ENCODE measurements around the gene TMEM72.
A peak's percentile ranks its signal among the peaks of the same experiment; 100 is the strongest.
"Not testable (repeated sequence)": the region's sequence is repeated elsewhere in the genome, so short reads cannot be mapped to it uniquely, and the experiment has no call there.

TMEM72 gene

DNA sequence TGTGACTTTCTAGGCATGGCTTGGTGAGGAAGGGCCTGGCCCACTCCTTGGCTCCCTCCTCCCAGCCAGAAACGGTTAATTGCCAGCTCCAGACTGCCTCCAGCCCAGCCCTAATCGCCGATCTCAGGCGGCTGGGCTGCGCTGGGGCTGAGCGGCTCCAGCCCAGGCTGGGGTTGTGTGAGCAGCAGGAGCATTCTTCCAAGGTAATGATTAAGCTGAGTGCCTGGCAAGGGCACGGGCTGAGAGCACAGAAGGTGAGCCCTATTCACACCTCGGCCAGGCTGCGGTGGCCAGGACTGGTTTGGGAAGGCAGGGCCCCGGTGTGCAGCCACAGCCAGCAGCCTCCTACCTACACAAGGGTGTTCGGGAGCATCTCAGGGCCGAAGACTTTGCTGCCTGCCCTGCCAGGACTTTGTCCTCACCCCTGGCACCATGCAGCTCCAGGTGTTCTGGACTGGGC is at the start of gene TMEM72:
TMEM72 (plus strand) TSS at position 257 of the 460 bp plus-strand sequence; CDS start at position 433, 176 bp downstream.
- DNase-seq (ENCODE audit: low read depth): no peak

GRCh38 chr10:44862006-44862751 is 49.0 kb upstream of the TMEM72 start:
- DNase-seq (ENCODE audit: low read depth): no peak

DNA sequence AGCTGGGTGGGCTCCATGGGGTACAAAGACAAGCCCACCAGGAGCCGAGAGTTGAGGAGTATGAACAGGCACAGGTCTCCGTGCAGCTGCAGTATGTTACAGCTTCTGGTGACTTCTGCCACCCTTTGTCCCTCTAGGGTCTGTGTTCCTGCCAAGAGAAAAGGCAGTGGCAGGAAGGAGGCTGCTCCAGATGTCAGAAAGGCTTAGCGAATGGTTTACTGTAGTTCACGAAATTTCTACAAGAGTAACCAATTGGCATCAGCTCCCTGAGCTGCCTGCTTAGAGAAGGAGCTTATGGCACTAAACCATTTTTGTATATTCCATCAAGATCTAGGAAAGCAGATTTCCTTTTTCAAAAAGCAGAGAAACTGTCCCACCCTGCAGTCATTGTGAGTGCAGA is 48.2 kb upstream of the TMEM72 start:
- DNase-seq (ENCODE audit: low read depth): no peak

DNA sequence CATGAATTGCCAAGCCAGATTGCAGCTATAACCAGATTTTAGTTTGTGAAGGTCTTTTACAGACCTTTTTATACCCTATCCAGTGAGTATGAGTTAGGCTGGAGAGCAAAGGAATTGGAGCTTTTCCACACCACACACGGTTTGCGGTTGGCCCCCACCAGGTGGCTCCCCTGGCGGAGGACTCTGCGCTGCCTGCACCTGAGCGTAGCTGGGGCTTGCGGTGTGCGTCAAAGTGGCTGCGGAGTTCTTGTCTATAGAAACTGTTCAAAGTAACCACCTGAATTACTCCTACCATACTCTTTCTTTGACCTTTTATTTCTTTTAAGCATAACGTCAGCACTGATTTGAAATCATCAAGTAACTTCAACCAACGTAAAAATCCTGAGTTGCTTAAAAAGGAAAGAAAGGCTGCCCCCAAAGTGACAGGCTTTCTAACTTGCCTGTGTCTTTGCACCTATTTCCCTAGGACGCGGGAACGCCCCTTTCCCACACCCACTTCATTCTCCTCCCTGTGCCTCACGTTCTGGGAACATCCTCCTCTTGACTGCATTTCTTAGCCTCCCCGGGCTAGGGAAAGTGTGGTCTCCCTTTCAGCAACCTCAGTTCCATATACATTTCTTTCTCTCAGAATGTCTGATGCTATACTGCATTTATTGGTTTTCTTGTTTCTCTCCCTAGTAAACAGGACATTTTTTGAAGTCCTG is 47.6 kb upstream of the TMEM72 start:
- no peak for DNase-seq (ENCODE audit: low read depth)

GRCh38 chr10:44864051-44864450 is 47.1 kb upstream of the TMEM72 start:
- DNase-seq (ENCODE audit: low read depth): no peak

GRCh38 chr10:44864637-44865288 is 46.4 kb upstream of the TMEM72 start:
- peak; percentile 80 for DNase-seq (ENCODE audit: low read depth)

GRCh38 chr10:44865289-44865671 is 45.9 kb upstream of the TMEM72 start:
- DNase-seq (ENCODE audit: low read depth): no peak

- not testable (repeated sequence) for DNase-seq (ENCODE audit: low read depth)
Measured at GRCh38 chr10:44866367-44866766, 44.8 kb upstream of the TMEM72 start.

GRCh38 chr10:44870031-44870430 is 41.1 kb upstream of the TMEM72 start:
- no peak for DNase-seq (ENCODE audit: low read depth)

DNA sequence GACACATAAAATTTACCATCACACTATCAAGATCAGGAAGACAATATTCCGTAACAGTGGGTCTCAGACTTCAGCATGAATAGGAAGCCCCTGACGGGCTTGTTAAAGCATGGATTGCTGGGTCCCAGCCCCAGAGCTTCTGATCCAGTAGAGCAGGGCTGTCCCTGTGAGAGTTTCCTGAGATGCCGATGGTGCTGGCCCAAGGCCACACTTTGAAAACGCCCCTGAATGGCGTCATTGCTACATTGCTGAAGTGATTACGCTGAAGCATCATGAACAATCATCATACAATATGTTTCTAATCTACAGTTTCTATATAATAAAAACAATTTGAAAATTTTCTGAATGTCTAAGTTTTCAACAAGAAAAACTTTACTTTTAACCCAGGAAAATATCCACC is 38.0 kb upstream of the TMEM72 start:
- no peak for DNase-seq (ENCODE audit: low read depth)

DNA sequence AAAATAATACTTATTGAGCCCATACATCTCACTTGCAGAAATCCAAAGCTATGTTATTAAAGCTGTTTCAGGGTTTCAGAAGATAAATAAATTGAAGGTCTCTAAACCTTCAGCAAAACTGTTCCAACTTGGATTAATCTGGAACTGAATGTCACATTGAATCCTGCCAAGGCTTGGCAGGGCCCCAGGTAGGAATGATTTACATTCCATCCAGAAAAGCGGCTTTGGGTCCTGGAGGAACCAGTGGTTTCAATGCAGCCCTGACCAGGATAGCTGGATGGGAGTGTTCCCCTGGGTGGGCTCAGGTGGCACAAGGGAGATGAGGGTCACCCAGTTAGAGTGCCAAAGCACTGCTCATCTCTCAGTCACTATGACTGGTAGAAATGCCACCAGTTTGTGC is 37.0 kb upstream of the TMEM72 start:
- no peak for DNase-seq (ENCODE audit: low read depth)

DNA sequence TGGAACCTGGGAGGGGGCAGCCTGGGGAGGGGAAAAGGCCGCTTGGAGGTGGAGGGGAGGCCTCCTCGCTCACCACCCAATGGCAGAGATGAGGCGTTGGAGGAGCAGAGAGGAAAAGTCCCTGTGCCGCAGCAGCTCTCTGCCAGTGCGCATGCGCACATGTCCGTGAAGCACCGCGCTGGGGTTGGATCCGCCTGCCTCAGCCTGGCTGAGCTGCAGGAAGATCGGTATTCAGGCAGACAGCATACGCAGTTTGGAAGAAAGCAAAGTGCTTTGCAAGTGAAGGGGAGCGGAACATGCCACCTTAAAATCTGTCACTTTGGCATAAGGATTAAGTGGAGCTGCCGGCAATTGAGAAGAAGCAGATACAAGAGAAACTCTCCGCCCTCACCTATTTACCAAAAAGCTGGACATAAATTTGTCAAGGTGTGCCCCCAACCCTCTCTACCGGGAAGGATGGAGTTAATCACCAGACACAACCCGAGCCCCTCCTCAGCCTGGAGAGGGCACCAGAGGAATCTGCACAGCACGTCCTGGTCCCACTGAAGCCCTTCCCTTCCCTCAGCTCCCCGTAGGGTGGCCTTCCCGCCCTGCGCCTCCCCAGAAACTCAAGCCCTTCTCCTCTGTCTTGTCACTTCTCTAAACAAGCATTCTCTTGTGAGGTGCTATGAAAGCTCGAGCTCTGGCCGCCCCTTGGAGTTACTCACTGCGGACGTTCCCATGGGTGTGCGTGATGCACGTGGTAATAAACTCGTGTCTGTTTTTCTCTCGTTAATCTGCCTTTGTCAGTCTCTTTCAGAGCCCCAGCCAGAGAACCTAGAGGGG is 32.2 kb upstream of the TMEM72 start:
- peak; percentile 69 for DNase-seq (ENCODE audit: low read depth)

DNA sequence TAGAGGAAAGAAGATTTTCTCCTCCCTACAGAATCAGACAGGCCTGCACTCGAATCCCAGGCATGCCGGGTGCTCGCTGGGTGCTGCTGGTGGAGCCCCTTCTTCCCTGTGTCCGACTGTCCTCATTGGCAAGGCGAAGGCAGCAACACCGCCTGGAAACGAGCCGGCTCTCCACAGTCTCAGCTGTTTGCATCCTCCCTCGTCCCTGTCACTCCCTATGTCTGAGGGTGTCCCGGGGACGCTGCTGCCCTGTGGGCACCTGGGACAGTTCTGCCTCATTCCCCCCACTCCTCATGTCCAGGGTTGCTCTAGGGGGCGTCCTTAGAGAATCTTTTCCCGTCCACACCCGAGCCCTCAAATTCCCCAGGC is 31.6 kb upstream of the TMEM72 start:
- no peak for DNase-seq (ENCODE audit: low read depth)

GRCh38 chr10:44880090-44880715 is 30.9 kb upstream of the TMEM72 start:
- no peak for DNase-seq (ENCODE audit: low read depth)

GRCh38 chr10:44881649-44882048 is 29.5 kb upstream of the TMEM72 start:
- DNase-seq (ENCODE audit: low read depth): no peak

DNA sequence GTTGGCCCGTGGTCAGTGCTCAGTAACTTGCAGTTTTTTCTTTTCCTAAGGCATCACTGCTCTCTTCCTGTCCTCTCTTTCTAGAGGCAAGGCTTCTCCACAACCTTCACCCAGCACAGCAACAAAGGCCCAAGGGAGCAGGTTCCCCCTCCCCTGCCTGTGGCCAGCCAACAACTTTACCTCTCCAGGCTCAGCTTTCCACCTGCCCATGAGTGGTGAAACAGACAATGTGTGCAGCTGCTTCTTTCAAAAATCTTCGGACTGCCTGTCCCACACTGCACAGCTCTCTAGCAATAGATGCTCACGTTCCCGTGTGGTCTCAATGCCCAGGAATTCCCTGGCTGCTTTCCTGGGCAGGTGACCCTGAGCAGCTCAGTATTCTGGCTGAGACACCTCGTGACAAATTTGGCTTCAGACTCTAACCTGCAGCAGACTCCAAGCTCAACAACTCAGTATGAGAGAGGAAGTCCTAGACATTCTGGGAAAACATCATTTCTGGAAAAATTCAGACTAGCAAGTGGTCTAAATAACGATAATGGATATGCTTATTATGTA is 28.9 kb upstream of the TMEM72 start:
- no peak for DNase-seq (ENCODE audit: low read depth)

- DNase-seq (ENCODE audit: low read depth): no peak
Measured at GRCh38 chr10:44883593-44884331, 27.4 kb upstream of the TMEM72 start.

GRCh38 chr10:44885710-44886109 is 25.4 kb upstream of the TMEM72 start:
- DNase-seq (ENCODE audit: low read depth): no peak

GRCh38 chr10:44886966-44887365 is 24.2 kb upstream of the TMEM72 start:
- DNase-seq (ENCODE audit: low read depth): no peak

GRCh38 chr10:44888886-44889285 is 22.3 kb upstream of the TMEM72 start:
- no peak for DNase-seq (ENCODE audit: low read depth)

GRCh38 chr10:44889834-44890233 is 21.3 kb upstream of the TMEM72 start:
- DNase-seq (ENCODE audit: low read depth): no peak
